Endothelial cell of umbilical vein (primary cell): Measurements from ENCODE around the gene METTL25. TPM values are rescaled to one million over a fixed set of nuclear protein-coding genes. Genes with fewer than 3 reads are reported as not detected.

Experiments
- BruUV-seq: library from RNA; stranded (reverse); fragments of 400-500 nt; replicated peaks from 2 replicates; lab custom pipeline; 2021; lab: Mats Ljungman, UMichigan
- CTCF ChIA-PET: fragments of 300-600, 350-600 bp; sonication (Branson Sonifier 250); formaldehyde crosslinking; loops from one replicate; lab custom pipeline; 2021; ENCODE audit warnings: antibody characterized with exemption, inconsistent platforms; lab: Charles Lee
- POLR2A ChIA-PET: fragments of 300-600, 350-600 bp; sonication (Branson Sonifier 250); formaldehyde crosslinking; loops from one replicate; lab custom pipeline; 2021; ENCODE audit warnings: antibody characterized with exemption, inconsistent platforms; lab: Charles Lee
- DNase-seq: peaks from one replicate; pipeline ENCODE4 v3.0.0-alpha.2; 2011; ENCODE audit warnings: low read depth, low spot score
- FAIRE-seq: peaks from 2 replicates; lab custom pipeline; 2011; peaks lifted over from hg19 to GRCh38; lab: Jason Lieb, UNC
- H2AFZ ChIP-seq: 2 replicates; pipeline ENCODE4 v1.6.0; 2012; ENCODE audit warnings: low read depth, low read length, control low read depth, inconsistent platforms
- H3K27ac ChIP-seq: 2 replicates; pipeline ENCODE4 v1.5.1; 2011; ENCODE audit warnings: low read depth, mild to moderate bottlenecking, control low read depth, low read length, moderate library complexity; ENCODE audit not compliant: insufficient read depth
- H3K27me3 ChIP-seq, 2 experiments: 2 replicates each; pipeline versions ENCODE4 v1.6.0 to v1.6.1; 2011; ENCODE audit warnings: low read length in 2 of 2, mixed read lengths in 1 of 2; ENCODE audit not compliant: control insufficient read depth in 2 of 2, insufficient read depth in 2 of 2
- H3K36me3 ChIP-seq, 2 experiments: 2 replicates in 1 of 2; 3 replicates in 1 of 2; pipeline ENCODE4 v1.5.1; 2011; ENCODE audit warnings: low read length in 2 of 2, mild to moderate bottlenecking in 1 of 2, moderate library complexity in 1 of 2; ENCODE audit not compliant: control insufficient read depth in 2 of 2, insufficient read depth in 2 of 2; ENCODE audit errors: extremely low read depth in 1 of 2
- H3K4me1 ChIP-seq: 3 replicates; pipeline ENCODE4 v1.5.1; 2011; ENCODE audit warnings: mild to moderate bottlenecking, low read length; ENCODE audit not compliant: control insufficient read depth, insufficient read depth; ENCODE audit errors: extremely low read depth
- H3K4me2 ChIP-seq: 2 replicates; pipeline ENCODE4 v1.6.1; 2011; ENCODE audit warnings: low read length, control low read depth, mixed read lengths; ENCODE audit not compliant: insufficient read depth
- H3K4me3 ChIP-seq, 3 experiments: fragments of 200-600 bp in 1 of 3; sonication (generic), shearing (Covaris generic) in 1 of 3; replicated peaks in 1 of 3; 2 replicates each; pipeline ENCODE4 v1.5.1; 2011 to 2016; ENCODE audit warnings: control low read depth in 3 of 3, low read length in 3 of 3, mild to moderate bottlenecking in 2 of 3, inconsistent platforms in 1 of 3, low read depth in 1 of 3, moderate library complexity in 1 of 3; ENCODE audit not compliant: insufficient read depth in 1 of 3
- H3K79me2 ChIP-seq: 2 replicates; pipeline ENCODE4 v1.6.0; 2012; ENCODE audit warnings: low read length, inconsistent platforms; ENCODE audit not compliant: control insufficient read depth, insufficient read depth
- H3K9ac ChIP-seq: replicated peaks from 2 replicates; pipeline ENCODE3; 2011; ENCODE audit warnings: low read length, control low read depth; ENCODE audit not compliant: insufficient read depth; ENCODE audit errors: extremely low read depth
- H3K9me1 ChIP-seq: replicated peaks from 3 replicates; pipeline ENCODE4 v1.6.0; 2011; ENCODE audit warnings: mild to moderate bottlenecking, low read length; ENCODE audit not compliant: control insufficient read depth, insufficient read depth; ENCODE audit errors: extremely low read depth
- H3K9me3 ChIP-seq: replicated peaks from 2 replicates; pipeline ENCODE4 v1.5.1; 2012; ENCODE audit warnings: low read length, inconsistent platforms; ENCODE audit not compliant: control insufficient read depth, insufficient read depth
- H4K20me1 ChIP-seq: replicated peaks from 2 replicates; pipeline ENCODE3; 2011; ENCODE audit warnings: mild to moderate bottlenecking, low read length; ENCODE audit not compliant: control insufficient read depth, insufficient read depth; ENCODE audit errors: extremely low read depth
- MYC ChIP-seq: IDR thresholded peaks from one replicate; pipeline ENCODE4 v1.6.1; 2011; ENCODE audit warnings: mild to moderate bottlenecking, low read depth, low read length
- POLR2A ChIP-seq: IDR thresholded peaks from 2 replicates; pipeline ENCODE4 v1.6.1; 2012; ENCODE audit warnings: low read depth, mild to moderate bottlenecking, control low read depth, low read length
- POLR2AphosphoS5 ChIP-seq: IDR thresholded peaks from 2 replicates; pipeline ENCODE4 v1.6.1; 2012; ENCODE audit warnings: low read depth, mild to moderate bottlenecking, control low read depth, low read length, moderate library complexity; ENCODE audit not compliant: insufficient read depth
- dilution Hi-C: fragments of 300-500 bp; cut with MboI; formaldehyde crosslinking; loops from one replicate; pipeline ENCODE4 v1.15.0; 2019; ENCODE audit warnings: low sequenced_read_pairs; ENCODE audit not compliant: extremely low pct_ligation_motif_present
- intact Hi-C: fragments of 100-400 bp; cut with micrococcal nuclease; formaldehyde crosslinking; loops from one replicate; pipeline ENCODE4 v1.10.0; 2022
- polyA plus RNA-seq, 4 experiments: library from polyadenylated mRNA; depleted of rRNA in 3 of 4; stranded (reverse) in 3 of 4; unstranded in 1 of 4; fragments of >200 nt; gene quantifications; 2 replicates each; pipeline versions ENCODE4 v1.2.1 to v1.2.3, GENCODE V29; 2011 to 2012; ENCODE audit warnings: missing spikeins in 1 of 4
- total RNA-seq: library from RNA; stranded (reverse); gene quantifications from 2 replicates; pipeline ENCODE4 v1.2.3, GENCODE V29; 2021
- TF ChIP-seq, protein P1 (sequence below): IDR thresholded peaks from 2 replicates; pipeline ENCODE4 v1.6.1; 2011; ENCODE audit not compliant: insufficient read depth, insufficient read length

Gene METTL25
- total and polyA plus RNA-seq, 2 donors (not counting 3 experiments of a cell fraction or from before 2014, with no cell fraction given), result 6.5 to 8.5 TPM

DNA sequence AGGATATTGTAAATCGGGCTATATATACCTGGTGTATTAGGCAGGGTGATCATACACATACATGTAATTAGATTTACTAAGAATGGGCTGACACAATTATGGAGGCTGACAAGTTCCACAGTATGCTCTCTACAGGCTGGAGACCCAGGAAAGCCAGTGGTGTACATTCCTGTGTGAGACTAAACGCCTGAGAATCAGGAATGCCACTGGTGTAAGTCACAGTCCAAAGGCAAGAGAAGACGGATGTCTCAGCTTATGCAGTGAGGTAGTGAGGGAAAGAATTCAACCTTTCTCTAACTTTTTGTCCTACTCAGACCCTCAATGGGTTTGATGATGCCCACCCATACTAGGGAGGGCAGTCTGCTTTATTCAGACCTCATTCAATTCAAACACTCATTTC lies 57.1 kb downstream of the METTL25 start:
- Histone ChIP-seq H4K20me1 (no peaks in the 10 kb centered on the region), H3K4me1 (peaks cover 3% of the 10 kb centered on the region), H3K9me1 (no peaks in the 10 kb centered on the region), H3K36me3 (no peaks in the 10 kb centered on the region), H3K9ac (no peak overlapping the region), H3K27ac (no peak overlapping the region), H3K4me2 (no peak overlapping the region), H2AFZ (no peak overlapping the region), H3K9me3 (no peaks in the 10 kb centered on the region), H3K4me3 (no peak overlapping the region), H3K79me2 (no peaks in the 10 kb centered on the region), H3K27me3 (no peaks in the 10 kb centered on the region)
- intact Hi-C loops (no loop called here), dilution Hi-C loops (no loop called here)
- BruUV-seq, result no TSS peak
- no peak for DNase-seq
- ChIA-PET CTCF (no interaction called here), POLR2A (no interaction called here)
- TF ChIP-seq MYC, result no peak
- no peak for TF ChIP-seq POLR2A
- TF ChIP-seq POLR2AphosphoS5, result no peak
- FAIRE-seq, result no peak

DNA sequence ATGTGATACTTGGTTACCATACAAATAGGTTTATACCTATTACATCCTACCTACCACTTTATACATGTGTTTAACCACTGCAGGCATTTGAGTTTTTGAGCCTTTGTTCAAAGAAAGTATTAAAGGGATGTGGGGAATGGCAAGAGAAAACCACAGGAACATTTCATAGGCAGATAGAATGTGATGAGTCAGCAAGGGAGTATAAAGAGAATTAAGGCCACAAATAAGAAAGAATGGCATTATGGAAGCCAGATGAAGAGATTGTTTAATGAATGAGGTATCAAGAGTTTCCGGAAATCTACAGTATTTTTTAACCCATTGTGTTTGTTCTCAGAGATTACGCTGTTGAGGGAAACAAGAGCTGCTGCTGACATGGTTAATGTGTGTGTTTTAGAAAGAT lies 66.9 kb downstream of the METTL25 start:
- no peak overlapping the region for H3K4me2 ChIP-seq
- BruUV-seq, result no TSS peak
- no peak for FAIRE-seq
- H3K9me1 ChIP-seq, result no peaks in the 10 kb centered on the region
- DNase-seq, result no peak
- ChIA-PET CTCF (interaction anchor here (1.2 kb wide), 1 partner anchor 13 kb away, joined by 4 read pairs; no protein-coding TSS in a partner anchor), POLR2A (no interaction called here)
- H2AFZ ChIP-seq, result no peak overlapping the region
- intact Hi-C loops (no loop called here), dilution Hi-C loops (no loop called here)
- no peaks in the 10 kb centered on the region for H3K9me3 ChIP-seq
- H3K4me3 ChIP-seq, result no peak overlapping the region
- H3K27ac ChIP-seq, result no peak overlapping the region
- no peak overlapping the region for H3K9ac ChIP-seq
- no peaks in the 10 kb centered on the region for H3K79me2 ChIP-seq
- no peak for TF ChIP-seq MYC
- TF ChIP-seq, protein P1, sequence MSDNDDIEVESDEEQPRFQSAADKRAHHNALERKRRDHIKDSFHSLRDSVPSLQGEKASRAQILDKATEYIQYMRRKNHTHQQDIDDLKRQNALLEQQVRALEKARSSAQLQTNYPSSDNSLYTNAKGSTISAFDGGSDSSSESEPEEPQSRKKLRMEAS, result no peak
- no peaks in the 10 kb centered on the region for H4K20me1 ChIP-seq
- H3K36me3 ChIP-seq, result no peaks in the 10 kb centered on the region
- H3K4me1 ChIP-seq, result no peaks in the 10 kb centered on the region
- H3K27me3 ChIP-seq, result no peaks in the 10 kb centered on the region
